Astrocyte (in vitro differentiated cells and primary cell): ENCODE data around the gene SLC16A10. TPM values are rescaled to one million over a fixed set of nuclear protein-coding genes. Genes with fewer than 3 reads are reported as not detected.

Source experiments
- DNase-seq: peaks from one replicate; pipeline ENCODE4 v3.0.0-alpha.2; 2010; ENCODE audit warnings: low read depth
- FAIRE-seq: peaks from 2 replicates; lab custom pipeline; 2011; peaks lifted over from hg19 to GRCh38; lab: Jason Lieb, UNC
- H2AFZ ChIP-seq: 2 replicates; pipeline ENCODE4 v1.6.0; 2012; ENCODE audit warnings: low read depth, low read length, inconsistent platforms
- H3K27ac ChIP-seq: 2 replicates; pipeline ENCODE4 v1.5.1; 2011; ENCODE audit warnings: low read depth, low read length, inconsistent platforms
- H3K27me3 ChIP-seq: 2 replicates; pipeline ENCODE4 v1.6.0; 2011; ENCODE audit warnings: low read length, inconsistent platforms; ENCODE audit not compliant: insufficient read depth
- H3K36me3 ChIP-seq: 2 replicates; pipeline ENCODE4 v1.5.1; 2011; ENCODE audit warnings: low read length, inconsistent platforms; ENCODE audit not compliant: insufficient read depth
- H3K4me1 ChIP-seq: 2 replicates; pipeline ENCODE4 v1.5.1; 2011; ENCODE audit warnings: low read length, inconsistent platforms; ENCODE audit not compliant: insufficient read depth
- H3K4me2 ChIP-seq: 2 replicates; pipeline ENCODE4 v1.6.0; 2012; ENCODE audit warnings: low read length, inconsistent platforms
- H3K4me3 ChIP-seq: 2 replicates; pipeline ENCODE4 v1.5.1; 2011; ENCODE audit warnings: low read depth, mild to moderate bottlenecking, low read length, inconsistent platforms; ENCODE audit not compliant: insufficient read depth
- H3K79me2 ChIP-seq: 2 replicates; pipeline ENCODE4 v1.6.0; 2012; ENCODE audit warnings: mild to moderate bottlenecking, low read length, inconsistent platforms; ENCODE audit not compliant: insufficient read depth
- H3K9ac ChIP-seq: 2 replicates; pipeline ENCODE4 v1.6.0; 2012; ENCODE audit warnings: mild to moderate bottlenecking, low read length, inconsistent platforms
- H3K9me3 ChIP-seq: 2 replicates; pipeline ENCODE4 v1.5.1; 2012; ENCODE audit warnings: low read depth, mild to moderate bottlenecking, low read length, inconsistent platforms; ENCODE audit not compliant: insufficient read depth
- H4K20me1 ChIP-seq: 2 replicates; pipeline ENCODE4 v1.6.0; 2012; ENCODE audit warnings: low read length, inconsistent platforms; ENCODE audit not compliant: insufficient read depth
- H3K27ac Mint-ChIP-seq: one replicate; pipeline ENCODE4 v1.8.0; 2021; ENCODE audit warnings: mild to moderate bottlenecking, mixed read lengths; ENCODE audit not compliant: unreplicated experiment
- H3K27me3 Mint-ChIP-seq: one replicate; pipeline ENCODE4 v1.8.0; 2021; ENCODE audit warnings: low read depth, mixed read lengths; ENCODE audit not compliant: unreplicated experiment
- H3K36me3 Mint-ChIP-seq: one replicate; pipeline ENCODE4 v1.8.0; 2021; ENCODE audit warnings: low read depth, mixed read lengths; ENCODE audit not compliant: unreplicated experiment
- H3K4me1 Mint-ChIP-seq: one replicate; pipeline ENCODE4 v1.8.0; 2021; ENCODE audit warnings: low read depth, mixed read lengths; ENCODE audit not compliant: unreplicated experiment
- H3K4me3 Mint-ChIP-seq: one replicate; pipeline ENCODE4 v1.8.0; 2021; ENCODE audit warnings: mild to moderate bottlenecking, moderate library complexity, mixed read lengths; ENCODE audit not compliant: unreplicated experiment
- H3K9me3 Mint-ChIP-seq: one replicate; pipeline ENCODE4 v1.8.0; 2021; ENCODE audit warnings: mild to moderate bottlenecking, mixed read lengths; ENCODE audit not compliant: unreplicated experiment
- CTCF ChIP-seq: IDR thresholded peaks from 2 replicates; pipeline ENCODE4 v1.5.1; 2011; ENCODE audit warnings: low read depth, mild to moderate bottlenecking, inconsistent platforms, low read length, moderate library complexity; ENCODE audit not compliant: insufficient read depth
- EZH2 ChIP-seq: IDR thresholded peaks from 2 replicates; pipeline ENCODE4 v1.6.1; 2012; ENCODE audit warnings: mild to moderate bottlenecking, low read length, inconsistent platforms; ENCODE audit not compliant: insufficient read depth
- total RNA-seq: library from RNA; stranded (reverse); gene quantifications from 2 replicates; pipeline ENCODE4 v1.2.1, GENCODE V29; 2021

The SLC16A10 gene
- total RNA-seq, 1 donor from 2014 or later = 0.18 TPM

GRCh38 chr6:111242452-111242851 is 155.1 kb downstream of the SLC16A10 start:
- FAIRE-seq (no peak), DNase-seq (peak; percentile 88)
- Histone ChIP-seq H3K9ac (no peak overlapping the region), H3K27ac (peak overlapping the region; percentile 34), H3K36me3 (no peaks in the 10 kb centered on the region), H2AFZ (no peak overlapping the region), H3K4me1 (peaks cover 19% of the 10 kb centered on the region), H4K20me1 (no peaks in the 10 kb centered on the region), H3K9me3 (no peaks in the 10 kb centered on the region), H3K79me2 (no peaks in the 10 kb centered on the region), H3K4me2 (peak overlapping the region; percentile 53), H3K27me3 (no peaks in the 10 kb centered on the region), H3K4me3 (no peak overlapping the region)
- H3K4me1 Mint-ChIP-seq = peaks cover 15% of the 10 kb centered on the region
- TF ChIP-seq EZH2 (no peak), CTCF (no peak)
- no peak overlapping the region for H3K4me3 Mint-ChIP-seq
- no peaks in the 10 kb centered on the region for H3K36me3 Mint-ChIP-seq
- H3K27ac Mint-ChIP-seq = no peak overlapping the region
- H3K9me3 Mint-ChIP-seq = no peaks in the 10 kb centered on the region
- H3K27me3 Mint-ChIP-seq = no peaks in the 10 kb centered on the region

- no peaks in the 10 kb centered on the region for H3K36me3 ChIP-seq
- no peak for DNase-seq
- H3K4me1 ChIP-seq = peaks cover 19% of the 10 kb centered on the region
- H3K27me3 ChIP-seq = no peaks in the 10 kb centered on the region
- no peaks in the 10 kb centered on the region for H3K36me3 Mint-ChIP-seq
- H3K9ac ChIP-seq = no peak overlapping the region
- no peak overlapping the region for H3K27ac Mint-ChIP-seq
- H3K27ac ChIP-seq = no peak overlapping the region
- peak overlapping the region; percentile 53 for H3K4me2 ChIP-seq
- peaks cover 12% of the 10 kb centered on the region for H3K4me1 Mint-ChIP-seq
- no peak overlapping the region for H3K4me3 ChIP-seq
- H3K4me3 Mint-ChIP-seq = no peak overlapping the region
- no peak for FAIRE-seq
- no peaks in the 10 kb centered on the region for H4K20me1 ChIP-seq
- H3K27me3 Mint-ChIP-seq = no peaks in the 10 kb centered on the region
- no peaks in the 10 kb centered on the region for H3K79me2 ChIP-seq
- H2AFZ ChIP-seq = no peak overlapping the region
- H3K9me3 ChIP-seq = no peaks in the 10 kb centered on the region
- no peak for TF ChIP-seq EZH2
- no peaks in the 10 kb centered on the region for H3K9me3 Mint-ChIP-seq
Measured at GRCh38 chr6:111243095-111243494, 155.8 kb downstream of the SLC16A10 start.

GRCh38 chr6:111248789-111249188 is 161.5 kb downstream of the SLC16A10 start:
- Histone ChIP-seq H3K9me3 (no peaks in the 10 kb centered on the region), H3K79me2 (no peaks in the 10 kb centered on the region), H3K4me1 (no peaks in the 10 kb centered on the region), H3K9ac (no peak overlapping the region), H4K20me1 (no peaks in the 10 kb centered on the region), H2AFZ (no peak overlapping the region), H3K27me3 (no peaks in the 10 kb centered on the region), H3K36me3 (no peaks in the 10 kb centered on the region), H3K4me2 (no peak overlapping the region), H3K4me3 (no peak overlapping the region), H3K27ac (no peak overlapping the region)
- Mint-ChIP-seq H3K27me3 (no peaks in the 10 kb centered on the region), H3K27ac (no peak overlapping the region), H3K4me3 (no peak overlapping the region), H3K36me3 (no peaks in the 10 kb centered on the region), H3K9me3 (no peaks in the 10 kb centered on the region), H3K4me1 (no peaks in the 10 kb centered on the region)
- TF ChIP-seq CTCF = no peak
- TF ChIP-seq EZH2 = no peak
- DNase-seq (no peak), FAIRE-seq (no peak)
